ENCODE measurements around the gene DAP.

DNA sequence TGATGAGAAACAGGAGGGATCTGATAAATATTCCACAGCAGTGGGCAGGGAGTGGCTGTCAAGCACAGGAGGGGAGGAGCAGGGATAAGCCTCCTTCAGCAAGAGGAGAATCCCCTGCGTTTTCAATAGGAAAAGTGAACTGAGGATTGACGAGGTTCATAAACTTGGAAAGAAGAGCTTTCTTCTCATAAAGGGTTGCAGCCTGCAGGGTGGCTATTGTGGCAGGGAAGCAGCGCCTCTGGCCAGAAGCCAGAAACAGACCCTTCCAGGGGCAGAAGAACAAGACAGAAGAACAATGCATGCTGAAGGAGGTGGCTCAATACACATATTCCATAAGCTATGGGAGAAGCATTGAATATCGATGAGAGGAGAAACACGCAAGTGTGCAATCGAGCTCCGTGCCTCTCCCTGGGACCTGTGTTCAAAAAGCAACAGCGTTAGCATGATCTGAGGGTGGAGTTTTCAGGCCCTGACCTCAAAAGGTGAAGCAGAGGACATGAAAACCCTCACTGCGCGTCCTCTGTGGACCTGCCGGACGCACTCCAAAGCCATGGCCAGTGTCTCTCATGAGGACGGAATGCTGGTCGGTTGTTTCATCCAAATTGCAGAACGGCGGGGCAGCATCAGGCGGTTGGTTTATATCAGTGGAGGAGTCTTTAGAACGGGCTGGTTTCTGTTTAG, 129.6 kb downstream of the DAP start:
- TF ChIP-seq EZH2 (IDR thresholded peaks at IDR 0.05) (no peak), POLR2AphosphoS5 (IDR thresholded peaks at IDR 0.05; ENCODE audit: borderline replicate concordance, low read depth, low read length) (no peak)
